H54 (cell line): ENCODE data around the gene FUT2.

Experiments
- DNase-seq: peaks from one replicate; pipeline ENCODE4 v3.0.0; 2011; ENCODE audit warnings: low spot score, mixed read lengths; ENCODE audit not compliant: insufficient read length
- FAIRE-seq: peaks from 3 replicates; lab custom pipeline; 2011; peaks lifted over from hg19 to GRCh38; lab: Jason Lieb, UNC
- POLR2A ChIP-seq: IDR thresholded peaks from 2 replicates; pipeline ENCODE4 v1.6.1; 2011; ENCODE audit warnings: low read depth, mild to moderate bottlenecking, low read length

FUT2 gene

DNA sequence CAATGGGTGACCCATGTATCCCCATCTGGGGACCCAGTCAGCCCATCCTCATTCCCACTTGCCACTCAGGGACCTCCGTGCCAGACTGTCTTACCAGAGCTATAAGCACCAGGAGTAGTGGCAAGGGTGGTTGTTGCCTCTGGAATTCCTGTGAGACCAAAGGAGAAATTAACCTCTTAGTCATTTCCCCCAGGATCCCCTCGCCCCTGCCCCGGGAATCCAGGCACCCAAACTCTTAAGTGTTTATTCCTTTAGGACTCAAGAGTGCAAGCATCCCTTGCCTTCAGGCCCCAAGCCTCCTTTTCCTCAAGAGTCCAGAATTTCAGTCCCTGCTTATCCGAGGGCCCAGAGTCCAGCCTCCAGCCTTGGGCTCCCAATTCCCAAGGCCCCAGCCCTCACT lies 32.1 kb upstream of the FUT2 start:
- DNase-seq, result no peak
- no peak for TF ChIP-seq POLR2A
- FAIRE-seq, result no peak

- no peak for DNase-seq
- no peak for TF ChIP-seq POLR2A
- FAIRE-seq, result no peak
Observed at GRCh38 chr19:48664476-48664875, 31.3 kb upstream of the FUT2 start.

DNA sequence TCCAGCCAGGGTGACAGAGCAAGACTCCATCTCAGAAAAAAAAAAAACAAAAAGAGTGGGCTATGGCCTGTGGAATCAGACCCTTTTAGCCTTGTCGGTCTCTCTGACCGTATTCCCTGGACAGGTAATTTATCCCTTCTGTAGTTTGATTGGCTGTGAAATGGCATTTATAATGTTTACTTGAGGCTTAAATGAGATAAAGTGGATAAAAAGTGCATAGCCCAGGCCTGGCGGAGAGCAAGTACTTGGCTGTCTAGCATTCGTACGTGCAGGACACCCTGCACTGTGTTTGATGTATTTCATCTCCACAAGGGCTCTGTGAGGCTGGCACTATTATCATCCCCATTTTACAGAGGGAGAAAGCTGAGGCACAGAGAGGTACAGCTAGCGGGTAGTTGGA lies 30.0 kb upstream of the FUT2 start:
- FAIRE-seq (no peak), DNase-seq (no peak)
- no peak for TF ChIP-seq POLR2A

DNA sequence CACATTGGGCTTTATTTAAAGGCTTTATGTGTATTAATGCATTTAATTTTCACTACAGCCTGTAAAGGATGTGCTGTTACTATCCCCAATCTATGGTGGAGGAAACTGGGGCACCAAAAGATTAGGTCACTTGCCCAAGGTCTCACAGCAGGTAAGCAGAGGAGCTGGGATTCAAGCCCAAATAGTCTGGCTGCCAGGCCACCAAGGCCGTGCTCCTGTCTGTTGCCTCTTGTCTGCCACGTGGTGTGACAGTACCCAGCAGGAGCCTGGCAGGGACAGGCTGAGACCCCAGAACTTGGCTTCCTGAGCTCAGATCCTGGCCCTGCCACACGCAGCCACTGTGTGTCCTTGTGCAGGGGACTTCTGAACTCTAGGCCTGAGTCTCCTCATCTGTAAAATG lies 27.4 kb upstream of the FUT2 start:
- no peak for DNase-seq
- FAIRE-seq, result no peak
- TF ChIP-seq POLR2A, result no peak

- DNase-seq (no peak), FAIRE-seq (no peak)
- no peak for TF ChIP-seq POLR2A
Observed at GRCh38 chr19:48668761-48669160, 27.0 kb upstream of the FUT2 start.

DNA sequence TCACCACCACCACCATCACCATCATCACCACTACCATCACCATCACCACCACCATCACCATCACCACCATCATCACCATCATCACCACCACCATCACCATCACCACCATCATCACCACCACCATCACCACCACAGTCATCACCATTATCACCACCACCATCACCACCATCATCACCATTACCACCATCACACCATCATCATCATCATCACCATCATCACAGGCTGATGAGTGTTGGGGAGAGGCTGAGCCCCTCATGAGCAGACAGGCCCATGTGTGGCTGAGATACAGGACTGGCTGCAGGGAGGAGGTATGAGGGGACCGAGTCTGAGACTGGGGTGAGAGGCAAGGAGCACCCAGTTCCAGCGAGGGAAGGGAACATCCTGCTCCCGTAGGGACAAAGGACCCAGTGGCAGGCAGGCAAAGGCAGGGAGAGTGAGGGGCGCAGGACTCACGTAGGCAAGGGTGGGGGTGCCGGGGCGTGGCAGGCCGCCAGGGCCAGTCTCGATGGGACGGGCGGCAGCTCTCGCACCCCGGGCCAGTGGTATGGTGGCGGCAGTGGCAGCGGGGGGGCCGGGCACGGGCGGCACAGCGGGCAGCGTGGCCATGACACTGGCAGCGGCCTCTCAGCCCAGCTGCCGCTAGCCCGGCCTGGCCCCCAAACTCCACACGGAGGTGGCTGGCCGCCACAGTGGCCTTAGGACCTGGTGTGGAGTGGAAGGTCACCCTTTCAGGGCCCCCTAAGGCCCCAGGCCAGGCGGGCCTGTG lies 25.7 kb upstream of the FUT2 start:
- no peak for FAIRE-seq
- TF ChIP-seq POLR2A, result no peak
- DNase-seq, result no peak

GRCh38 chr19:48670699-48671445 lies 24.9 kb upstream of the FUT2 start:
- no peak for TF ChIP-seq POLR2A
- FAIRE-seq, result no peak
- no peak for DNase-seq

- FAIRE-seq, result no peak
- no peak for DNase-seq
- TF ChIP-seq POLR2A, result no peak
Observed at GRCh38 chr19:48671446-48671995, 24.2 kb upstream of the FUT2 start.

DNA sequence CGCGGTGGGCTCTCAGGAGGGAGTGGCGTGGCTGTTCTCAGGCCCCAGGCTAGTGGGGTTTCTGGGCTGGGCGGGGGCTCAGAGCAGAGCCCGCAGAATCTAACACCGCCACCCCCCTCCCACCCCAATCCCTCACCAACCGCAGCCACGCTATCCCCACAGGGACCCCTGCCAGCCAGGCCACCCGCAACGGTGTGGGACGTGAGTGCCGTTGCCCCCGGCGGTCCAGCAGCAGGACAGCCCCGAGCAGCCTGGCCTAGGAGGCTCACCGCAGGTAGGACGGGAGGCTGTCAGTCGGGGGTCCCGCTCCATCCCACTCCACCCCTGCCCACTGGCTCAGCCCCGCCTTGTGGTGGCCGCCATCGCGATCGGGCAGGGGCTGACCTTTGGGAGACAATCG lies 22.8 kb upstream of the FUT2 start, which contains the start of gene NTN5:
TSS of gene NTN5 (minus strand) at position 24 of the 400 bp plus-strand sequence. CDS start 2,031 bp downstream, outside the sequence.
- no peak for FAIRE-seq
- TF ChIP-seq POLR2A, result no peak
- no peak for DNase-seq

- FAIRE-seq (no peak), DNase-seq (no peak)
- no peak for TF ChIP-seq POLR2A
Observed at GRCh38 chr19:48673436-48674100, 22.2 kb upstream of the FUT2 start.

GRCh38 chr19:48674216-48674809 lies 21.5 kb upstream of the FUT2 start:
- FAIRE-seq, result no peak
- TF ChIP-seq POLR2A, result no peak
- DNase-seq, result no peak

DNA sequence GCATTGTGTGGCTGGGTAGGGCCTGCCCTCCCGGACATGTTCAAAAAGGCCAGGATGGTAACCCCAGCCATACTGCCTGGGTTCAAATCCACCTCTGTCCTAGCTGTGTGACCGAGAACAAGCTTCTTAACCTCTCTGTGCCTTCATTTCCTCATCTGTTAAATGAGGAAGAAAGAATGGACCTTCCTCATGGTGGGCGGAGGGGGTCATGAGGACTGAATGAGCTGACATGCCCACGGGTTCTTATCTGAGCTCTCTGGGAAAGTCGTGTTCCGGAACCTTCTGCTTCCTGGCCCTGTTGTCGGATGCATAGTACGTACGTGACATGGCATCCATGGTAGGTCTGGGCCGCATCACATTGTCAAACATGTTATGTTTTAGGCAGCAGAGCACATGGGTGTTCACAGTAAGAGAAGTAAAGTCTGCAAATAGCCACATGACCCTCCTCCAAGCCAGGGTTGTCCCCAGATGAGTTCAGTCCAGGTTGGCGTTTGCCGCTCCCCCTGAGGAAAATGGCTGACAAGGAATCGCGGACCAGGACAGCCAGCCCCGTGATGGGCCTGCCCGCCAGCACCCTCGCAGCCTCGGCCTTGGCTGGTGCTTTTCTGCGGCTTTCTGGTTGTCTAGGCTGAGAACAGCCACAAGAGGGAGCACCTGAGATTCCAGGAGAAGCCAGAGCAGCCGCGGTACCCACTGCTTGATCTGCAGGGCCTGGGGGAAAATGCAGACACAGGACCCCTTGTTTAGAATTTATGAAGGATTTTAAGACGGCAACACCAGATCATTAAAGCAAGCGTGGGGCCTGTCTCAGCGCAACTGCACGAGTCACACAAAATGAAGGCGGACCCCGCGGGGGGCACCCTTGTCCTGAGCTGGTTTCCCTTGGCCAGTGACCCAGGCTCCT lies 20.6 kb upstream of the FUT2 start:
- peak; percentile 15 for FAIRE-seq
- TF ChIP-seq POLR2A, result no peak
- peak; percentile 85 for DNase-seq
